Ascending aorta (tissue), 2 donors: Measurements from ENCODE around the gene TRIM33. TPM values are rescaled to one million over a fixed set of nuclear protein-coding genes. Genes with fewer than 3 reads are reported as not detected.
"Not testable (repeated sequence)": the region's sequence is repeated elsewhere in the genome, so short reads cannot be mapped to it uniquely, and the experiment has no call there.

Source experiments
- DNase-seq, 2 donors: peaks; one replicate each; pipeline ENCODE4 v3.0.0-alpha.2; 2019; ENCODE audit warnings: low spot score in 2 of 2
- H3K27ac ChIP-seq, 2 donors: fragments of 200-600 bp; sonication (generic); one replicate each; pipeline ENCODE4 v1.5.1; 2016 to 2017; ENCODE audit warnings: mild to moderate bottlenecking in 1 of 2
- H3K27me3 ChIP-seq: fragments of 200-600 bp; sonication (generic); one replicate; pipeline ENCODE4 v1.5.1; 2017
- H3K36me3 ChIP-seq, 2 donors: fragments of 200-600 bp; sonication (generic); one replicate each; pipeline ENCODE4 v1.5.1; 2016
- H3K4me1 ChIP-seq, 2 donors: fragments of 200-600 bp; sonication (generic); one replicate each; pipeline ENCODE4 v1.5.1; 2016 to 2017; ENCODE audit warnings: mild to moderate bottlenecking in 1 of 2
- H3K4me3 ChIP-seq, 2 donors: fragments of 200-600 bp; sonication (generic); one replicate each; pipeline ENCODE4 v1.5.1; 2016 to 2017; ENCODE audit warnings: mild to moderate bottlenecking in 1 of 2
- H3K9me3 ChIP-seq, 2 donors: fragments of 200-600 bp; sonication (generic); one replicate each; pipeline ENCODE4 v1.5.1; 2016
- CTCF ChIP-seq, 3 experiments: fragments of 200-600 bp in 2 of 3; fragments of 450-650 bp in 1 of 3; sonication (generic) in 2 of 3; IDR thresholded peaks; one replicate each; pipeline ENCODE4 v1.5.1; 2016 to 2019; ENCODE audit warnings: antibody characterized with exemption in 3 of 3, mild to moderate bottlenecking in 1 of 3, moderate library complexity in 1 of 3
- intact Hi-C: fragments of 100-400 bp; cut with DNase I; formaldehyde crosslinking; loops from one replicate; pipeline ENCODE4 v1.15.1; 2023
- total RNA-seq: library from RNA; depleted of rRNA; stranded (reverse); fragments of >200 nt; gene quantifications from one replicate; pipeline ENCODE4 v1.1.0, GENCODE V29; 2016

Gene TRIM33
- total RNA-seq, 1 donor from 2014 or later, result 42.5 TPM

- Histone ChIP-seq H3K27ac (no peak overlapping the region), H3K4me3 (no peak overlapping the region), H3K27me3 (no peaks in the 10 kb centered on the region), H3K36me3 (no peaks in the 10 kb centered on the region), H3K4me1 (peaks cover 0 to 17% of the 10 kb centered on the region in 2 donors), H3K9me3 (no peaks in the 10 kb centered on the region)
- intact Hi-C loops, result no loop called here
- DNase-seq, result no peak
- TF ChIP-seq CTCF (IDR thresholded peaks at IDR 0.05), result no peak
Measured at GRCh38 chr1:114492978-114493377, 18.0 kb downstream of the TRIM33 start.

- Histone ChIP-seq H3K36me3 (no peaks in the 10 kb centered on the region), H3K27ac (no peak overlapping the region), H3K4me3 (no peak overlapping the region), H3K9me3 (no peaks in the 10 kb centered on the region), H3K27me3 (no peaks in the 10 kb centered on the region), H3K4me1 (peaks cover 0 to 9% of the 10 kb centered on the region in 2 donors)
- intact Hi-C loops, result no loop called here
- DNase-seq, result no peak
- no peak for TF ChIP-seq CTCF (IDR thresholded peaks at IDR 0.05)
Measured at GRCh38 chr1:114490274-114490693, 20.7 kb downstream of the TRIM33 start.

GRCh38 chr1:114488739-114489138 lies 22.3 kb downstream of the TRIM33 start:
- Histone ChIP-seq H3K27ac (no peak overlapping the region), H3K4me3 (no peak overlapping the region), H3K9me3 (no peaks in the 10 kb centered on the region), H3K36me3 (no peaks in the 10 kb centered on the region), H3K27me3 (no peaks in the 10 kb centered on the region), H3K4me1 (no peaks in the 10 kb centered on the region)
- intact Hi-C loops, result no loop called here
- no peak for TF ChIP-seq CTCF (IDR thresholded peaks at IDR 0.05)
- DNase-seq, result no peak

- Histone ChIP-seq H3K4me1 (no peaks in the 10 kb centered on the region), H3K4me3 (no peak overlapping the region), H3K36me3 (no peaks in the 10 kb centered on the region), H3K27me3 (no peaks in the 10 kb centered on the region), H3K27ac (no peak overlapping the region), H3K9me3 (no peaks in the 10 kb centered on the region)
- intact Hi-C loops, result no loop called here
- TF ChIP-seq CTCF (IDR thresholded peaks at IDR 0.05), result no peak
- no peak for DNase-seq
Measured at GRCh38 chr1:114485286-114485685, 25.7 kb downstream of the TRIM33 start.

GRCh38 chr1:114482585-114482984 lies 28.4 kb downstream of the TRIM33 start:
- TF ChIP-seq CTCF (IDR thresholded peaks at IDR 0.05), result no peak
- H3K4me1 ChIP-seq, result no peaks in the 10 kb centered on the region
- no peak for DNase-seq
- no peak overlapping the region for H3K4me3 ChIP-seq
- no peaks in the 10 kb centered on the region for H3K27me3 ChIP-seq
- no peak overlapping the region for H3K27ac ChIP-seq
- H3K36me3 ChIP-seq, result no peaks in the 10 kb centered on the region
- intact Hi-C loops, result no loop called here
- H3K9me3 ChIP-seq, result peaks cover 0 to 7% of the 10 kb centered on the region in 2 donors

- H3K27ac ChIP-seq, H3K4me3 ChIP-seq, intact Hi-C loops, H3K36me3 ChIP-seq, DNase-seq, H3K9me3 ChIP-seq, H3K4me1 ChIP-seq, H3K27me3 ChIP-seq: not testable (repeated sequence)
Measured at GRCh38 chr1:114479636-114480035, 31.4 kb downstream of the TRIM33 start.
